GM19438 (cell line): ENCODE measurements around the gene ARMH3.

Experiments
- ATAC-seq: cut with Tn5 transposase; IDR thresholded peaks from one replicate; pipeline ENCODE4 v1.9.1; 2021; ENCODE audit warnings: low read depth; ENCODE audit not compliant: unreplicated experiment

Gene ARMH3, protein sequence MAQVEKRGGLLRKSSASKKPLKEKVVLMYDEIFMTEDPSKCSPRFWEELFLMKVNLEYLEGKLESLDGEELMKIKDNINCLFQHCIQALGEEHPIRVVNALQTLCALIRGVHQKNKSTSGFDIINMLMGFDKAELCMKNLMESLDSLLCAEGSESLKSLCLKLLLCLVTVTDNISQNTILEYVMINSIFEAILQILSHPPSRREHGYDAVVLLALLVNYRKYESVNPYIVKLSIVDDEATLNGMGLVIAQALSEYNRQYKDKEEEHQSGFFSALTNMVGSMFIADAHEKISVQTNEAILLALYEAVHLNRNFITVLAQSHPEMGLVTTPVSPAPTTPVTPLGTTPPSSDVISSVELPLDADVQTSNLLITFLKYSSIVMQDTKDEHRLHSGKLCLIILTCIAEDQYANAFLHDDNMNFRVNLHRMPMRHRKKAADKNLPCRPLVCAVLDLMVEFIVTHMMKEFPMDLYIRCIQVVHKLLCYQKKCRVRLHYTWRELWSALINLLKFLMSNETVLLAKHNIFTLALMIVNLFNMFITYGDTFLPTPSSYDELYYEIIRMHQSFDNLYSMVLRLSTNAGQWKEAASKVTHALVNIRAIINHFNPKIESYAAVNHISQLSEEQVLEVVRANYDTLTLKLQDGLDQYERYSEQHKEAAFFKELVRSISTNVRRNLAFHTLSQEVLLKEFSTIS

DNA sequence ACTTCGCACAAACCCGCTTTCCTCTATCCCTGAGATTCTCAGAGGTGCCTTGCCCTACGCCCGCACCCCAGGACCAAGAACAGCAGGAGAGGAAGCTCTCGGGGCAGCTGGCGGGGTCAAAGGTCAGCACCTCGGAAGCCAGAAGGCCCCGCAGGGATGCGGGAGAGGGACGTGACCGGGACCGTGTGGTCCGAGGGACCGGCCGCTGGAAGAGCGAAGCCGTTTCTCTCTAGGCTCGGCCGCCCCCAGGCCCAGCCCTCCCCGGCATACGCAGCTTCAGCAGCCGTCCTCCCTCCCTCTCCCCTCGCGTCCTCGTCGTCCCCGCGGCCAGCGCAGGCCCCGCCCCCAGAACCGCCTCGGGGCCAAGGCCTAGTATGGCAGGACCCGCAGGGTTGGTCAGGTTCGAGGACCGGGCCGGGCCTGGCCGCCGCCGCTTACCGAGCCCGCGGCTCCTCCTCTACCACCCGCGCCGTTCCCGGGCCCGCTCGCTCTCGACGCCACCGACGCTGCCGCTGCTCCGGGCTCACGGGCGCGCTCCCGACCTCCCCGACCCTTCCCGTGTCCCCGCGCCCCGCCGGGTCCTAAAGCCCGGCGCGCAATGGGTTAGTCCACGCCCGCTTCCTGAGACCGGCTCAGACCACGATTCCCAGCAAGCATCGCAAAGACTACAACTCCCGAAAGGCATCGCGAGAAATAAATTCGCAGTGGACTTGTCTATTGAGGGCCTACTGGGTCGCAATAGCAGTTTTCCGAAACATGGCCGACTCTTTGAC, at the start of gene ARMH3:
TSS of gene ARMH3 (minus strand) at position 527 of the 773 bp plus-strand sequence. CDS start 16,059 bp downstream, outside the sequence.
- peak; percentile 95 for ATAC-seq

DNA sequence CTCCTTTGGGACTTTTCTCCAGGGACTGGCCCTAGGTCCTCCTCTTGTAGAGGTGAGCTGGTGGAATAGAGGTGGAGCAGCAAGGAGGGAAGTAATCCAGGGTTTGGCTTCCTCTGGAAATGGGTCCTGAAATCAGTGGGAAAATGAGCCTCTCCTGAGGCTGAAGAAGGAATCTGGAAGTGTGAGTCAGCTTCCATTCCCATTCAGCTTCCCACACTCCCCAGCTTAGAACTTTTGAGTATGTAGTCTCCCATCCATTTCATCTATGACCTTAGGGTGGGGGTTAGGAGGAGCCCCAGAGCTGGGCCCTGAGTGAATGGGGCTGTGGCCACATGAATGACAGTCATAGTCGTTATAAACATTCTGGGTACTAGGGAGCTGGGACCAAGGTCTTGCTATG, 46.4 kb upstream of the ARMH3 start:
- no peak for ATAC-seq

DNA sequence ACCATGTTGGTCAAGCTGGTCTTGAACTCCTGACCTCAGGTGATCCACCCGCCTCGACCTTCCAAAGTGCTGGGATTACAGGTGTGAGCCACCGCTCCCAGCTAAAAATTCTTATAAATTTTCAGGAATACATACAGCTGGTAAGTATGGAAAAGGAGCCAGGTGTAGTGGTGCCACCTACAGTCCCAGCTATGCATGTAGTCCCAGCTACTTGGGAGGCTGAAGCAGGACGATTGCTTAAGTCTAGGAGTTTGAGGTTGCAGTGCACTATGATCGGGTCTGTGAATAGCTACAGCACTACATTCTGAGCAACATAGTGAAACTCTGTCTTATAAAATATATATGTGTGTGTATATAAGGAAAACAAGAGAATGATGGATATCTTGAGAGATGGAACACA, 45.2 kb upstream of the ARMH3 start:
- ATAC-seq: no peak

DNA sequence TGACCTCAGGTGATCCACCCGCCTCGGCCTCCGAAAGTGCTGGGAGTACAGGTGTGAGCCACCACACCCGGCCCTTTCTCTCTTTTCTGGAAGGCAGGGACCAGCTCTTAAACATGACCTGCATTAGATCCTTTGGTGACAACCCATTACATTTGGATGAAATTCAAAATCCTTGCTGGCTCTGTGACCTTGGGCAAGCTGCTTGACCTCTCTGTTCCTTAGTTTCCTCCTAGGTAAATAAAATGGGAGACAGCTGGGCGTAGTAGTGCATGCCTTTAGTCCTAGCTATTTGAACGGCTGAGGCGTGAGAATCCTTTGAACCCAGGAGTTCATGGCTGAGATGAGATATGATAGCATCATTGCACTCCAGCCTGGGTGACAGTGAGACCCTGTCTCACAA, 40.5 kb upstream of the ARMH3 start:
- no peak for ATAC-seq

DNA sequence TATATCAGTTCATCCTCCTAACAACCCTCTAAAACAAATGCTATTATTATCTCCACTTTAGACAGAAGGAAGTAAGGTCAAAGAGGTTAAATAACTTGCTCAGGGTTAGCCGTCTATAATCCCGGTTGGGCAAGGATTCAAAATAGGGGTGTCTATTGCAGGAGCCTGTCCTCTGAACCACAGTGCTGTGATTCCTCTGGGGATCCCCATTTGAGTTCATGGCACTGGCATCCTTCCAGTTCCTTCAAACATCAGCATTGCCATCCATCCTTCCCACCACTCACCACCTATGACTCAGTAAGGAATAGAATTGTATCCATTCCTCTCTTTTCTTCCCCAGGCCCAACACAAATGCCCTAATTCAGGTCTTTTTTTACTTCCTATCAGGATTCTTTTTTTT, 34.8 kb upstream of the ARMH3 start:
- ATAC-seq: no peak

DNA sequence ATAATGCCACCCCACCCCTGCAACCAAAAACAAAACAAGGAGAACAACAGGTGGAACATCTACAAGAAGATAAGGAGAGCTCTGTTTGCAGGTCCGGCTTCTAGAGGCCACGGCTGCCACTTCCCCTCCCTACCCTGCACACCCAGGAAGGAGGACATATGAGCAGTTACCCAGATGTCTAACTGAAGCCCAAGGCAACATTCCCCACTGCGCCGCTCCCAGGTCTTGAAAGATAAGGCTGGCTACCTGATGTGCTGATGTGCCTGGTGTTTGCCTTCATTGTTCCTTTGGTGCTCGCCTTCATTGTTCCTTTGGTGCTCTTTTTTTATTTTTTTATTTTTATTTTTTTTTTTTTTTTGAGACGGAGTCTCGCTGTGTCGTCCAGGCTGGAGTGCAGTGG, 30.2 kb upstream of the ARMH3 start:
- no peak for ATAC-seq

DNA sequence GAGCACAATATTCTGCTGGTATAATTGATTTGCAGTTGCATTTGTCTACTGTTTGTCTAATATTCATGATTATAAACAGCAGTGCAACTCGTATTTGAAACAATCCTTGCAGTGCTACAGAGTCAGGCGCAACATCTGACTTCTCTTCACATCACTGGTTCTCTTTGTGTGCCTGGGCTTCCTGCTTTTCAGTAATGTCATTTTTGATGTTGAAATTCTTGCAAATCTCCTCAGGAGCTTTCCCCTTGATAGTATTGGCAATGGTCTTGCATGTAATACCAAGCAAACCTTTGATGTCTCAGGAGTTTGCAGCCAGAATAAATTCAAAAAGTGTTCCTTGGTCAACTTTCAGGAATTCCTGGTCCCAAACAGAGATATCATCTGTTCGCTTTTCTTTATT, 29.4 kb upstream of the ARMH3 start:
- no peak for ATAC-seq

DNA sequence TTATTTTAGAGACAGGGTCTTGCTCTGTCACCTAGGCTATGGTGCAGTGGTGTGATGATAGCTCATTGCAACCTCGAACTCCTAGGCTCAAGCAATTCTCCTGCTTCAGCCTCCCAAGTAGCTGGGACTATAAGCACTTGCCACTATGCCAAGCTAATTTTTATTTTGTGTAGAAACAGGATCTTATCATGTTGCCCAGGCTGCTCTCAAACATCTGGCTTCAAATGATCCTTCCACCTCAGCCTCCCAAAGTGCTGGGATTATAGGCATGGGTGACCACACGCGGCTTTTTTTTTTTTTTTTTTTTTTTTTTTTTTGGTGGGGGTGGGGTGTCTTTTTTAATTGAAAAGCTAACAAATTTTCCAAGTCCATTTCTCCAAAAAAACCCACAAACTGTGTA, 27.6 kb upstream of the ARMH3 start:
- no peak for ATAC-seq

DNA sequence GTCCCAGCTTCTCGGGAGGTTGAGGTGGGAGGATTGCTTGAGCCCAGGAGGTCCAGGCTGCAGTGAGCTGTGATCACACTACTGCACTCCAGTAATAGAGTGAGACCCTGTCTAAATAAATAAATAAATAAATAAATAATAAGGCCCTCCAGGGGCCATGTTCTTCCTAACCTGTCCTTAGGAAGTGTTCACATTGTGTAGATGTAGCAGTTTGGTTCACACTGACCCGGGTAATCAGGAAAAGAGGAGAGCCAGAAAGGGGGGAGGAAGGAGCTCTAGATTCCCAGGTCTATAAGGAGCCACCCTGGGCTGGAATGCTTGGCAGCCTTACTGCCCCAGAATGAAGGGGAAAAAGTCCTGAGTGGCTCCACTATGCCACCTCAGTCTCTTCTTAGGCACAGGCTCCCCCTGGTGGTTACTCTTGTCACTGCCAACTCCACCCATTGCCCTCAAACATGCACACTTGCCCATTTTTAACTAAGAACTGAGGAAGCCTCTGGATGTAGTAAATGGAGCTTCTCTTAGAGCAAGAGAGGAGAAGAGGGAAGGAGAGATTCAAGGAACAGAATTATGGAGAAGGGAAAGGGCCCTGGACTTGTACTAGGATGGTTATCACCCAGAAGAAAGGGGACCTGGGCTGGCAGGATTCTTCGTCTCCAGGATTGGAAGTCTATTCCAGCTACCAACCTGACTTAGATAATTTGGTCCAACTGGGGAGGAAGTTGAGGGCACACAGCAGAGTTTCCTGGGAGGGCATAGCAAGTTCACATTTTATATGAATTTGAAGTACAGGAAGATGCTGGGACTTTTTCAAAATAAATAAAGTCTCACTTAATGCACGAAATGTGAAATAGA, 16.9 kb upstream of the ARMH3 start:
- ATAC-seq: no peak

DNA sequence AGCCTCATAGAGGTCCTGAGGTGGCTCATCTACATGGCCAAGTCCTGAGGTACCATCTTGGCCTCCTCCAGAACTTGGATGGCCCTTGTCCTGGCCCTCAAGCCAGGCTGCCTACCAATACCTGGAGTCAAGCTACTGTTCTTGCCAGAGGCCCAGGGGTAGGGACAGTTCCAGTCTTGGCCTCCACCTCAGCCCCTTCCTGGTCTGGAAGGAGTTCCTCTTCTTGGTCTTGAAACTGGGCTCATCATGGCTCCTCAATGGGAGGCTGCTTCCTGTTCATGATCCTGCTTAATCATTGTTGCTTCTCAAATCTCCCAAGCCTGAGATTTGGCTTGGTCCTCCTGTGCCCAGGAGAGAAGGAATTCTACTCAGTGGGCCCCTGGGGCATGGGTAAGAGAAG, 13.1 kb upstream of the ARMH3 start:
- no peak for ATAC-seq

DNA sequence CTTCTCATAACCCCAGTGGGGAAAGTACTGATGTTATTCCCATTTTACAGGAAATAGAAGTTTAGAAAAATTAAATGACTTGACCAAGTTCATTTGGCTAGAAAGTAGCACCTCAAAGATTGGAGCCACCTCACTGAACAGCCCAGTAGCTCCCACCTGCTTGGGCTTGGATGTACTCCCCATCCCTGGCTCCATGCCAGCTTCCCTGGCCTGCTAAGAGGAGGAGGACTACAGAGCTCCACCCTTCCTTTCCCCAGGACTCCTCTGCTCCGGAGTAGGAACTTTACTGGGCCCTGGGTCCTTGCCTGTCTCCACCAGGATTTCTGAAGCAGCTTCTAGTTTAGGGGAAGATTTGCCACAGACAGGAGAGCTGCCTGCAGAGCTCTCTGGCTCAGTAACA, 12.2 kb upstream of the ARMH3 start:
- no peak for ATAC-seq

DNA sequence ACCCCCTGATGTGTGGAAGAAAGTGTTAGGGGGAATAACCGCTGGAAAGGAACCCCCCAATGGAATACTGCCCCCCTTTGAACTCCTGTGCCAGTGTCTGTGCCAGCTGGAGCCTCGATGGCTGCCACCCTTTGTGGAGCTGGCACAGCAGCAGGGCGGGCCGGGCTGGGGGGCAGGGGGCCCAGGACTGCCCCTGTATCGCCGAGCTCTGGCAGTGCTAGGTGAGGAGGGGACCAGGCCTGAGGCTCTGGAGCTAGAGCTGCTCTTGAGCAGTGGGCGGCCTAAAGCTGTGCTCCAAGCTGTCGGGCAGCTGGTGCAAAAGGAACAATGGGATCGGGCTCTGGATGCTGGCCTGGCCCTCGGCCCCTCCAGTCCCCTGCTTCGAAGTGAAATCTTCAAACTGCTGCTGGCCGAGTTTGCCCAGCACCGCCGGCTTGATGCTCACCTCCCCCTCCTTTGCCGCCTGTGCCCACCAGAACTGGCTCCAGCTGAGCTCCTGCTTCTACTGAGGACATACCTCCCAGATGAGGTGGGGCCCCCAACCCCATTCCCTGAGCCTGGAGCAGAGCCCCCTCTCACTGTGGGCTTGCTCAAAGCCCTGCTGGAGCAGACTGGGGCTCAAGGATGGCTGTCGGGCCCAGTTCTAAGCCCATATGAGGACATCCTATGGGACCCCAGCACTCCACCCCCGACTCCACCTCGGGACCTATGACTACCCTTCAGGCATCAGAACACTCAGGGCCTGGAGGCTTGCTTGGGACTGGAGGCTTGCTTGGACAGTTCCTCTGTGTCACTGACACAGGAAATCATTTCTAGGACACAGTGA, 11.3 kb upstream of the ARMH3 start:
- ATAC-seq: no peak

DNA sequence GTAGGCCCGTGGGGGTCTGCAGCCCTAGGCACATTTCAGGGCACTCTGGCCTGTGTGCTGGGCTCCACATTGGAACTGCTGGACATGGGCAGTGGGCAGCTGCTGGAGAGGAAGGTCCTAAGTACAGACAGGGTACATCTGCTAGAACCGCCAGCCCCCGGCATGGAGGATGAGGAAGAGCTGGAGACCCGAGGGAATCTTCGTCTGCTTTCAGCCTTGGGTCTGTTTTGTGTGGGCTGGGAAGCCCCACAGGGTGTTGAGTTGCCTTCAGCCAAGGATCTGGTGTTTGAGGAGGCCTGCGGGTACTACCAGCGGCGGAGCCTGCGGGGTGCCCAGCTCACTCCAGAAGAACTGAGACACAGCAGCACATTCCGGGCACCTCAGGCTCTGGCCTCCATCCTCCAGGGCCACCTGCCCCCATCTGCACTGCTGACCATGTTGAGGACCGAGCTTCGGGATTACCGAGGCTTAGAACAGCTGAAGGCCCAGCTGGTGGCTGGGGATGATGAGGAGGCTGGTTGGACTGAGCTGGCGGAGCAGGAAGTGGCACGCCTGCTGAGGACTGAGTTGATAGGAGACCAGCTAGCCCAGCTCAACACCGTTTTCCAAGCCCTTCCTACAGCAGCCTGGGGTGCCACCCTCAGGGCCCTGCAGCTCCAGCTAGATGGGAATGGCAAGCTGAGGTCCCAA, 10.6 kb upstream of the ARMH3 start:
- no peak for ATAC-seq

DNA sequence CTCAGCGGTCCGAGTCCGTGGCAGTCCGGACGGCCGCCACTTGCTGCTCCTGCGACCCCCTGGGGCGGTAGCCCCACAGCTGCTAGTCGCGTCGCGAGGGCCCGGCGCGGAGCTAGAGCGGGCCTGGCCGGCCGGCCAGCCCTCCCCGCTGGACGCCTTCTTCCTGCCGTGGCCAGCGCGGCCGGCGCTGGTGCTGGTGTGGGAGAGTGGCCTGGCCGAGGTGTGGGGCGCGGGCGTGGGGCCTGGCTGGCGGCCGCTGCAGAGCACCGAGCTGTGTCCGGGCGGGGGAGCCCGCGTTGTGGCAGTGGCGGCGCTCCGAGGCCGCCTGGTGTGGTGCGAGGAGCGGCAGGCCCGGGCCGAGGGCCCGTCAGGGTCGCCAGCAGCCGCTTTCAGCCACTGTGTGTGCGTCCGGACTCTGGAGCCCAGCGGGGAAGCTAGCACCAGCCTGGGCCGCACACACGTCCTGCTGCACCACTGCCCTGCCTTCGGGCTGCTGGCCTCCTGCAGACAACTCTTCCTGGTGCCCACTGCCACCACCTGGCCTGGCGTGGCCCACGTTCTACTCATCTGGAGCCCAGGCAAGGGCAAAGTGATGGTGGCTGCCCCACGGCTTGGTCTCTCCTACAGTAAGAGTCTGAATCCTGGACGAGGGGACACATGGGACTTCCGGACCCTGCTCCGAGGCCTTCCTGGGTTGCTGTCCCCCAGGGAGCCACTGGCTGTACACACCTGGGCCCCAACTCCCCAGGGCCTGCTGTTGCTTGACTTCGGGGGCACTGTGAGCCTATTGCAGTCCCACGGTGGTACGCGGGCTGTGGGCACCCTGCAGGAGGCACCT, 9.8 kb upstream of the ARMH3 start:
- ATAC-seq: peak; percentile 35

DNA sequence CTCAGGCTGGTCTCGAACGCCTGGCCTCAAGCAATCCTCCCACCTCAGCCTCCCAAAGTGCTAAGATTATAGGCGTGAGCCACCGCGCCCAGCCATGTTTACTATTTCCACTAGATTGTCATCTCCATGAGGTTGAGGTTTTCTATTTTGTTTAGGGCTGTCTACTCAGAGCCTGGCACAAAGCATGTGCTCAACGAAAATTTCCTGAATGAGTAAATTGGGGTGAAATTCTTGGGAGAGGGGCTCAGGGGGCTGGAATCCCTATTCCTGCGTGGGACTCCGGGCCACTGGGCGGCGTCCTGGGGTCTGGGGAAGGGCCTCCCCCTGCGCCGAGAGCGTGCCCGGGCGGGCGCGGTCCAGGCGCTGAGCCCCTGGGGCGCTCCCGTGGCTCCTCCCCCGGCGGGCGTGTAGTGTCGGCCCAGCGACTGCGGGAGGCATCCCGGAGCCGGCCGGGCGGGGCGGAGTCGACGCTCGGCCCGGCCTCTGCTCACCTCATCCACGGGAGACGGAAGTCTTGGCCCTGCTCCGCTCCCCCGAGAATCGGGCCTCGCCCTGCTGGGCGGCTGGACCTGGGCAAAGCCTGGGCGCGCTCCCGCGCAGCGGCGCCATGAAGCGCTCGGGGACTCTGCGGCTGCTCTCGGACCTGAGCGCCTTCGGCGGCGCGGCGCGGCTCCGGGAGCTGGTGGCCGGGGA, 9.0 kb upstream of the ARMH3 start, which contains the start of gene HPS6:
TSS of gene HPS6 (plus strand) at position 482 of the 693 bp plus-strand sequence. CDS start at position 608, 126 bp downstream.
- ATAC-seq: peak; percentile 93

DNA sequence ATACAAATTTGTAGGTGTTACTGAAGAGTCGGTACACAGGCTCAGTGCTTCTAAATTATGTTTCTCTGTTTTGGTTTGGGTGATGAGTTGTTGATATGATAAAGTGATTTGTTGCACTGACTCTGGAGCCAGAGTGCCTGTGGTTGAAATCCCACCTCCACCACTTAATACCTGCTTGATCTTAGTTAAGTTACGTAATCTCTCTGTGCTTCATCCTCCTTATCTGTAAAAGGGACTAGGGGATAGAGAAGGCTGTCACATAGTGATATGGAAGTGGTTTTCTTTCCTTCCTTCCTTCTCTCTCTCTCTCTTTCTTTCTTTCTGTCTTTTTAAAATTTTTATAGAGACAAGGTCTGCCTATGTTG, 8.5 kb upstream of the ARMH3 start:
- ATAC-seq: no peak

DNA sequence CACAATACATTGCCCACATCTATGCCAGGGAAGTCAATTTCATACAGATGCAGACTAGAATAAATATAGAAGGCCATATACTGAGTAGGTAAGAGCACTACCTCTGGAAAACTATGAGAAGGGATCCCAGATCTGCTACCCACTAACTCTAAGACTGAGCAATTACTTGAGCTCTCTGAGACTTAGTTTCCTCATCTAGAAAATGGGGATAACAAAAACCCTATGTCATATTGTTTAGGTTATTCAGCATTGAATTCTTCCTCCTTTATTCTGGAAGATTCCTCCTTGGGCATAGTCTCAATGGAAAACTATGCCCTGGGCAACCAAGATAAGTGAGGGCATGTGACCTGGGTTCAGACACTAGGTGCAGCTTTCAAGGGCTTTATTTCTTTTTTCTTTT, 4.0 kb upstream of the ARMH3 start:
- no peak for ATAC-seq
